NCI-H2196 treated with DMSO at 0.1 percent for 48 hours (cell line): ENCODE results near the gene ZBTB2.
"Not testable (repeated sequence)": the region's sequence is repeated elsewhere in the genome, so short reads cannot be mapped to it uniquely, and the experiment has no call there.

Source experiments
- DNase-seq: peaks from one replicate; lab custom pipeline; 2025; ENCODE audit not compliant: unreplicated experiment; lab: John Stamatoyannopoulos, UW

Gene ZBTB2

DNA sequence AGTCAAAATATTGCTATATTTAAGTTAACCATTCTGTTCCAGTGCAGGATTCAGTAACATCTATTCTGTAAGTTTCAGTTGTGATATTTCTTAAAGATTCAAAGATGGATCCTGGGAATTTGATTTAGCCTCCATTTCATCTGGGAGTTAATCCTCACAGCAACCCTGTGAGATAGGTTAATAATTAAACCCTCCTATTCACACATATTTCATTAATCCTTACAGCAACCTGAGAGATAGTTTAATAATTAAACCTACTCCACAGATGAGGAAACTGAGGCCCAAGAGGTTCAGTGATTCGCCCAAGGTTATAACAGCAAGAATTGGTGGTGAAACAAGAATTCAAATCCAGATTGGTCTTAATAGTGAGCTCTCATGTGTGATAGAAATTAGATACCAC is 10.9 kb upstream of the ZBTB2 start:
- DNase-seq: no peak

GRCh38 chr6:151400473-151400872 is 9.1 kb upstream of the ZBTB2 start:
- no peak for DNase-seq

- no peak for DNase-seq
These were observed 8.3 kb upstream of the ZBTB2 start for GRCh38 chr6:151399679-151400078.

DNA sequence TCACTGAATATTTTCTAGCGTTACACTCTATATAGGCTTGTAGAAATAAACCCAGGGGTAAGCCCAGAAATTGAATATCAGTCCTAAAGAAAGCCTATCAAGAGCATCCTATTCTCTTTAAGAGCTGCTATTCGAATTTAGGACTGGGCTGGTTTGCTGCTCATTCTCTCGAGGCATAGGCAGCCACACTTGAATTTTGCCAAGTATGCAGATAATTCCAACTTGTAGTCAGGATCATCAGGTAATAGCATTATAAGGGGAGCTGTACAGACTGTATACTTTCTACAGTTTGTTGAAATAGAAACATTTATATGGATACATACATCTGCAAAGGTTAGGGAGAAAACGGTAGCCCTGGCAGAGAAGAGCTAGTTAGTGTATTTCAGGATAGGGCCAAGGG is 2.1 kb upstream of the ZBTB2 start:
- DNase-seq: no peak

DNA sequence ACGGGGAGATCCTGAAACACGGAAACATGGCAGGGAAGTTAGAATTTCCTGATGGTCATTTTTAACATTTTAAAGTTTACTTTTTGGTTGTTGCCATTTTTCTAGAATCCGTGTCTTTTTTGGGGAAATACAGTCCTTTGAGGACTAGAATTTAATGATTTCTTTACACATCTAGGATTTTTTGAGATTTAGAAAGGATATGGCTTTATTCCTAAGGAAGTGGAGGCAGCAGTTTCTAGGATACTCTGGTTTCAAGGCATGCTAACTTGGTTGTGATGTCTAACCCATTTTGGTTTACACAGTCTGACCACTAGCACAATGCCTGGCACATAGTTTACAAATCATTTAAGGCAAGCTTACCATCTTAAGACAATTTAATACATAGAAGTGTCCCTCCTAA is 1.1 kb upstream of the ZBTB2 start:
- no peak for DNase-seq

DNA sequence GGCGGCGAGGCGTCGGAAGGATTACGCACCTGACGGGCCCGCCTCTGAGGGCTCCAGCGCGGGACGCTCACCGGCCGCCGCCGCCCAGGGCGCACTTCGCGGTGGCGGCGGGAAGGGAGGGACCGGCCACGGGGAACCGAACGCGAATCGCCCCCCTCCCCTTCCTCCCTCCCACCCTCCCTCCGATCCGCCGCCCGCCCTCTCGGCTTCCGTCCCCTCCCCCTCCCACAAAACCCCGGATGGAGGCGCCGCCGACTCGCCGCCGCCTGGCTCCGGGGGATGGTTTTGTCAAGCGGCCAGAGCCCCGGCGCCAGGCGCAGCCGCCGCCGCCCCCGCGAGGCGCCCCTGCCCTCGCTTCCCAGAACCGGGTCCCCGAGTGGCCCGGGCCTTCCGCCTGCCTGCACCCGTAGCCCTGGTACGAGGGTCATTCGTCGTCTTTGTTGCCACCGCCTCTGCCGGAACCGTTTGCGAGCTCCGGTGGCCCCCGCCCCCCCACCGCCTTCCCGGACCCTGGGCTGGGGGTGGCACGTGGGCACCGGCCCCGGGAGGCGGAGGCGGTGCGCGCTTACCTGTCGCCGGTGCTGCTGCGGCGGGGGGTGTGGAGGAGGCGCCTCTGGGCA is 398 bp downstream of the ZBTB2 start:
- peak; percentile 74 for DNase-seq

DNA sequence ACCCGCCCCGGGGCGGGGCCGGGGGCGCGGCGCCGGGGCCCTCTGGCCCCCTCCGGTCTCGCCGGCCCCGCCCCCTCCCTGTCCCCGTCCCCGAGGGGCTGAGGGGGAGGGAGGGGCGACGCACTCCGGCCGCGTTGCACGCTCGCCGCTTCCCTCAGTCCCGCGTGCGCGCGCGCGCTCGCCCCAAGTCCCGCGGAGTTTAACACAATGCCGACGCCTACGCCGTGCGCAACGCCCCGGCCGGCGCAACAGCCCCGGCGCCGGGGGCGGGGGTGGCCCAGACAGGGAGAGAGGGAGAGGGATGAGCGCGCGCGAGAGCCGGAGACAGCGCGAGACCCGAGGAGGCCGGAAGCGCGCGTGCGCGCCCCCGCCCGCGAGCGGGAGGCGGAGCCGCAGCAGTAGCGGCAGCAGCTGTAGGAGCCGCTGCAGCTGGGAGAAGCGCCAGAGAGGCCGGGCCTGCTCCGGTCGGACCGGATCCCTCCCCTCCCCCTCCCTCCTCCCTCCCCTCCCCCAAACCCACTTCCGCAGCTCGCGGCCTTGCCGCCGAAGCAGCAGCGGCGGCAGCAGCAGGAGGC is 996 bp downstream of the ZBTB2 start:
- peak; percentile 93 for DNase-seq

DNA sequence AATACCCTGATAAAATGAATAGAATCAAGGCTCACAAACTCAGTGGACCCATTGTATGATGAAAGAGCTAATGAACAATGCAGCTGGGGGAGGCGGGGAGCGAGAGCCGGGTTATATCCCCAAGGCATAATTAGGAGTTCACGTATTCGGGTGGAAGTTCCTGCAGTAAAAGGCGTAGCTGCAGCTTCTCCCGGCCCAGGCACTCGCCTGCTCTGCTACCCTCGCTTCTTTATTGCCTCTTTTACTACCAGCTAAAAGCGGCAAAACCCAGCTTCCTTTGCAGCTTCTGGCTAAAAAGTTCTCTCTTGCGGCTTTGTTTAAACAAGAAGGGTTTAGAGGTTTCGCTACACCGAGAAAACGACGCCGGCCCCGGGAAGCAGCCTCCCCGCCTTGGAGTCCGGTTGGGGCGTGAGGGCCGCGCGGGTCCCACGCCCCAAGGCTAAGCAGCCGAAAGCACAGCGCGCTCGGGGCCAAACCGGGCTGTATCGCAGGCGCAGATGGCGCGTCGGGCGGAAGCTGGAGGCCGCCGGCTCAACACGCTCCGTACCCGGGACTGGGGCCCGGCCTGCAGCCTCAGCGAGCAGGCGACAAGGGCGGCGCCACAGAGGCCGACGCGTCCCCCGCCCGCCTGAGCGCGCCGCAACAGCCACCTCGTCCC is 1.6 kb downstream of the ZBTB2 start:
- peak; percentile 20 for DNase-seq

DNA sequence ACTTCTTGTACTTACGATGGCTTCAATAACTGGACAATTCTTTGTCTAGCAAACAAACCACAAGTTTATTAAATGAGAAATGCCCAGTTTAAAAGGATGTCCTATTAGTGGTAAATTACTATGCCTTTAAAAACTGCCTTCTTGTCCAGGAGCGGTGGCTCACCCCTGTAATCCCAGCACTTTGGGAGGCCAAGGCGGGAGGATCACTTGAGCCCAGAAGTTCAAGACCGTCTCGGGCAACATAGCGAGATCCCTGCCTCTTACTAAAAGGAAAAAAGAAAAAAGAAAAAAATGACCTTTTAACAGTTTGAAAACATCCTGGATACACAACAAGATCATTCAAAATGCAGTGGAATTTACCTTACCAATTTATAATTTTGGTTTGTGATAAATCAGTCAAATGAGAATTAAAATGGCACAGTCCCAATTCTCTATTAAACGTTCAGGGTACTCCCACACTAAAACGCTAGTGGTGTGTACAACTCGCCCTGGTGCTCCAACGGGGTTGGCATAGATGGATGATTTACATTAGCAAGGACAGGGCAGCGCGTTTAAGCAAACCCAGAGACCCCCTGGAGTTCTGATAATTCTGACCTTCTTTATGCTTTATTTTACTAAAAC is 2.3 kb downstream of the ZBTB2 start:
- no peak for DNase-seq

- no peak for DNase-seq
These were observed 3.1 kb downstream of the ZBTB2 start for GRCh38 chr6:151388236-151388635.

DNA sequence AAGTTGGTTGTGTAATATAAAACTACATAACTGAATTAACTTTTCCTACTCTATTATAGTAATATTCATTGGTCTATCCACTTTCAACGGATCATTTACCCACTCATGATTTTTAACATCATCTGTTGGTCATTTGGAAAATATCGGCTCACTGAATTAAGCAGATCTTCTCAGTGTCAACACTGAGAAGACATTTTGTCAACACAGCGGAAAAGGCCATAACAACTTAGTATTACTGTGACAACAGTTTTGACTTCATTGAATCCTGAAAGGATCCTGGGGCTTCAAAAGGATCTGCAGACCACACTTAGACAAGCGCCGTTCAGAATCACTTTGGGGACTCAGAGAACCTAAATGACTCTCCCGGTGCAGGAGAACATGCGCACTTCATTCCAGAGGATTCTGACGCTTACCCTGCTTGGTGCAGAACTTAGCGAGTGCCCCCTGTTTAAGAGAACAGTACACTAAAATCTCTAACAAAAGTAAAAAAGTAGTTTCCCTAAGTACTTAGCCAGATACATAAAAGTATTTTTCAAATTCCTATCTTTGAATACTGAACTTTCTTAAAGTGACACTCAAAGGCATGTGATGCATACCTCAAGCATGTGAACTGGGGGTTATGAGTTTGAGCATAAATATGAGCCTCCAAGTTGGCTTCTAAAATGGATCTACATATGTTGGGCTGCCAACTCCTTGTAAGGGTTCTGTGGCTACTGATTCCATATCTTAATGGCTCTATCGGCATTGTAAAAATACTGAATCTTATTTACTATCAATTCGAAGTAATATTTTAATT is 4.0 kb downstream of the ZBTB2 start:
- no peak for DNase-seq

DNA sequence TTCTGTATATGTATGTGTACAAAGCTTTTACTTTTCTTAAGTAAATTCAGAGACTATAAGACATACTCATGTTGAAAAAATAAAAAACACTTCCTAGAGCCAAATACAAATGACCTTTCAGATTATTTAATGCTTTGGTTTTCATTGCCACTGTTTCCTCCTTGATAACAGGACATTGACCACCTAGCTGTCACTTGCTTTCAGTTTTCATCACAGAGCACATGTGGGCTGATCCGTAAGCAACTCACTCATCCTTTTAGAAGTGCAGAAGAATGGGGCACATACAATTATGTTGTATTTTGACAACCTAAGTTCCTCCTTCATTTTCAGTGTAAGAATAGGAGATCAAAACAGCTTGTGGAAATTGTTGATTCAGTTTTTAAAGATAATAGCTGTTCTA is 6.2 kb downstream of the ZBTB2 start:
- DNase-seq: no peak

- no peak for DNase-seq
These were observed 7.2 kb downstream of the ZBTB2 start for GRCh38 chr6:151384151-151384550.

- DNase-seq: not testable (repeated sequence)
These were observed 8.7 kb downstream of the ZBTB2 start for GRCh38 chr6:151382631-151383030.

GRCh38 chr6:151381722-151382121 is 9.6 kb downstream of the ZBTB2 start:
- no peak for DNase-seq

GRCh38 chr6:151380848-151381205 is 10.5 kb downstream of the ZBTB2 start:
- DNase-seq: no peak

GRCh38 chr6:151379933-151380847 is 11.2 kb downstream of the ZBTB2 start:
- DNase-seq: no peak

DNA sequence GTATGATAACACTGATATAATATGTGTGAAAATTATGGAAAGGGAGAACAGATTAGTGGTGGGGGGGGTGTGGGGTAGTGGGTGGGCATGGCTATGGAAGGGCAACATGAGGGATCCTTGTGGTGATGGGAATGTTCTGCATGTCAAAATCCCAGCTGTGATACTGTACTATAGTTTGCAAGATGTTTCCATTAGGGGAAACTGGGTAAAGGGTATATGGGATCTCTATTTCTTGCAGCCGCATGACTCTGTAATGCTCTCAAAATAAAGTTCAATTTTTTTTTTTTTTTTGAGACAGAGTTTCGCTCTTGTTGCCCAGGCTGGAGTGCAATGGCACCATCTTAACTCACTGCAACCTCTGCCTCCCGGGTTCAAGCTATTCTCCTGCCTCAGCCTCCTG is 14.3 kb downstream of the ZBTB2 start:
- no peak for DNase-seq

DNA sequence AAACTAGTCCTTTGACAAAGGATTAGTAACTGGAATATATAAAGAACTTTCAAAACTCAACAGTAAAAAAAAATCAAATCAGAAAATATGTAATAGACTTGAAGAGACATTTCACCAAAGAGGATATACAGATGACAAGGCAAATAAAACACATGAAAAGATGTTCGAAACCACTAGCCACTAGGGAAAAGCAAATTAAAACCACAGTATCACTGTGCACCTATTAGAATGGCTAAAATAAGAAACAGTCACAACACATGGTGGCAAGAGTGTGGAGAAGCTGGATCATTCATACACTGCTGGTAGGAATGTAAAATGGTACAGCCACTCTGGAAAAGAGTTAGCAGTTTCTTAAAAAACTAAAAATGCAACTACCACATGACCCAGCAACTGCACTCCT is 14.9 kb downstream of the ZBTB2 start:
- no peak for DNase-seq

DNA sequence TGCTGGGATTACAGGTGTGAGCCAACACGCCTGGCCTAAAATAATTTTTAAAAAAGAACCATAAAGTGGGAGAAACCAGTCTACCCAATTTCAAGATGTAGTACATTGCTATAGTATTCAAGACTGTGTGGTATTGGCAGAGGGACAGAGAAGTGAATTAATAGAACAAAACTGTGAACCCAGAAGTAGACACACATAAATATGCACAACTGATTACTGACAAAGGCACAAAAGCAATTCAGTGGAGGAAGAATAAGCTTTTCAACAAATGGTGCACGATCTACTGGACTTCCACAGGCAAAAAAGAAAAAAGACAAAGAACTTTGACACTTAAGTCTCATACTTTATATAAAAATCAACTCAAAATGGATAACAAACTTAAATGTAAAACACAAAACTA is 15.5 kb downstream of the ZBTB2 start:
- no peak for DNase-seq
